Keratinocyte (primary cell): ENCODE data around the gene RFXANK. TPM values are rescaled to one million over a fixed set of nuclear protein-coding genes. Genes with fewer than 3 reads are reported as not detected.

ENCODE experiments used
- DNase-seq: peaks from one replicate; pipeline ENCODE4 v3.0.0-alpha.2; 2011; ENCODE audit warnings: low read depth, missing footprints, low spot score
- FAIRE-seq: peaks from 2 replicates; lab custom pipeline; 2011; peaks lifted over from hg19 to GRCh38; lab: Jason Lieb, UNC
- H2AFZ ChIP-seq: 2 replicates; pipeline ENCODE4 v1.6.0; 2012; ENCODE audit warnings: low read length, control low read depth, inconsistent platforms; ENCODE audit not compliant: control insufficient read depth
- H3K27ac ChIP-seq: 2 replicates; pipeline ENCODE4 v1.5.1; 2011; ENCODE audit warnings: low read length; ENCODE audit not compliant: control insufficient read depth, insufficient read depth
- H3K27me3 ChIP-seq: 3 replicates; pipeline ENCODE4 v1.6.0; 2011; ENCODE audit warnings: low read length; ENCODE audit not compliant: control insufficient read depth, insufficient read depth; ENCODE audit errors: extremely low read depth
- H3K36me3 ChIP-seq, 2 experiments: 2 replicates in 1 of 2; 3 replicates in 1 of 2; pipeline ENCODE4 v1.5.1; 2011; ENCODE audit warnings: low read length in 2 of 2, mild to moderate bottlenecking in 1 of 2; ENCODE audit not compliant: control insufficient read depth in 2 of 2, insufficient read depth in 2 of 2; ENCODE audit errors: extremely low read depth in 1 of 2
- H3K4me1 ChIP-seq: 3 replicates; pipeline ENCODE4 v1.5.1; 2011; ENCODE audit warnings: low read length; ENCODE audit not compliant: control insufficient read depth, insufficient read depth; ENCODE audit errors: extremely low read depth
- H3K4me2 ChIP-seq: 3 replicates; pipeline ENCODE4 v1.6.0; 2011; ENCODE audit warnings: low read depth, low read length; ENCODE audit not compliant: control insufficient read depth, insufficient read depth; ENCODE audit errors: extremely low read depth
- H3K4me3 ChIP-seq, 3 experiments: fragments of 200-600 bp in 1 of 3; sonication (generic) in 1 of 3; 2 replicates in 2 of 3; 3 replicates in 1 of 3; pipeline ENCODE4 v1.5.1; 2011 to 2016; ENCODE audit warnings: low read length in 3 of 3, mild to moderate bottlenecking in 3 of 3, control low read depth in 2 of 3, inconsistent platforms in 1 of 3, low read depth in 1 of 3, mixed read lengths in 1 of 3, mixed run types in 1 of 3, moderate library complexity in 1 of 3; ENCODE audit not compliant: control insufficient read depth in 2 of 3, insufficient read depth in 2 of 3; ENCODE audit errors: extremely low read depth in 1 of 3
- H3K79me2 ChIP-seq: 2 replicates; pipeline ENCODE4 v1.6.0; 2012; ENCODE audit warnings: low read length; ENCODE audit not compliant: control insufficient read depth, insufficient read depth
- H3K9ac ChIP-seq: 3 replicates; pipeline ENCODE4 v1.6.0; 2011; ENCODE audit warnings: low read length; ENCODE audit not compliant: control insufficient read depth, insufficient read depth; ENCODE audit errors: extremely low read depth
- H3K9me1 ChIP-seq: 3 replicates; pipeline ENCODE4 v1.6.0; 2011; ENCODE audit warnings: low read length; ENCODE audit not compliant: control insufficient read depth, insufficient read depth; ENCODE audit errors: extremely low read depth
- H3K9me3 ChIP-seq: 2 replicates; pipeline ENCODE4 v1.5.1; 2012; ENCODE audit warnings: low read depth, low read length; ENCODE audit not compliant: control insufficient read depth
- H4K20me1 ChIP-seq: 3 replicates; pipeline ENCODE4 v1.6.0; 2011; ENCODE audit warnings: low read length; ENCODE audit not compliant: control insufficient read depth, insufficient read depth; ENCODE audit errors: extremely low read depth
- EZH2 ChIP-seq: IDR thresholded peaks from one replicate; pipeline ENCODE4 v1.6.1; 2012; ENCODE audit warnings: inconsistent platforms, mild to moderate bottlenecking, low read length, moderate library complexity
- dilution Hi-C: fragments of 300-500 bp; cut with MboI; formaldehyde crosslinking; loops from one replicate; pipeline ENCODE4 v1.7.0; 2020; ENCODE audit warnings: low sequenced_read_pairs; ENCODE audit not compliant: extremely low pct_ligation_motif_present
- polyA plus RNA-seq, 5 experiments: library from polyadenylated mRNA; depleted of rRNA in 3 of 5; stranded (reverse) in 3 of 5; stranded (forward) in 1 of 5; unstranded in 1 of 5; fragments of >200 nt; gene quantifications; 1 replicate in 1 of 5; 2 replicates in 3 of 5; 3 replicates in 1 of 5; pipeline versions ENCODE4 v1.2.1 to v1.2.3, GENCODE V29; 2011 to 2012; ENCODE audit warnings: missing spikeins in 2 of 5, low read depth in 1 of 5, low replicate concordance in 1 of 5
- TF ChIP-seq, protein P1 (sequence below), 3 experiments: IDR thresholded peaks in 1 of 3; conservative IDR thresholded peaks in 1 of 3; optimal IDR thresholded peaks in 1 of 3; 2 replicates in 2 of 3; 3 replicates in 1 of 3; pipeline versions ENCODE3 to v1.5.1; 2011; ENCODE audit warnings: low read length in 3 of 3, mild to moderate bottlenecking in 3 of 3, moderate library complexity in 2 of 3, control low read depth in 1 of 3, inconsistent platforms in 1 of 3; ENCODE audit not compliant: insufficient read depth in 2 of 3; ENCODE audit errors: extremely low read depth in 1 of 3

The RFXANK gene
- polyA plus RNA-seq, 1 donor (not counting 4 experiments of a cell fraction or from before 2014, with no cell fraction given) = 49.0 TPM

- no peak overlapping the region for H3K9ac ChIP-seq
- no peaks in the 10 kb centered on the region for H3K9me3 ChIP-seq
- dilution Hi-C loops = no loop called here
- no peaks in the 10 kb centered on the region for H3K36me3 ChIP-seq
- H3K9me1 ChIP-seq = no peaks in the 10 kb centered on the region
- no peak for DNase-seq
- no peaks in the 10 kb centered on the region for H3K27me3 ChIP-seq
- TF ChIP-seq, protein P1, sequence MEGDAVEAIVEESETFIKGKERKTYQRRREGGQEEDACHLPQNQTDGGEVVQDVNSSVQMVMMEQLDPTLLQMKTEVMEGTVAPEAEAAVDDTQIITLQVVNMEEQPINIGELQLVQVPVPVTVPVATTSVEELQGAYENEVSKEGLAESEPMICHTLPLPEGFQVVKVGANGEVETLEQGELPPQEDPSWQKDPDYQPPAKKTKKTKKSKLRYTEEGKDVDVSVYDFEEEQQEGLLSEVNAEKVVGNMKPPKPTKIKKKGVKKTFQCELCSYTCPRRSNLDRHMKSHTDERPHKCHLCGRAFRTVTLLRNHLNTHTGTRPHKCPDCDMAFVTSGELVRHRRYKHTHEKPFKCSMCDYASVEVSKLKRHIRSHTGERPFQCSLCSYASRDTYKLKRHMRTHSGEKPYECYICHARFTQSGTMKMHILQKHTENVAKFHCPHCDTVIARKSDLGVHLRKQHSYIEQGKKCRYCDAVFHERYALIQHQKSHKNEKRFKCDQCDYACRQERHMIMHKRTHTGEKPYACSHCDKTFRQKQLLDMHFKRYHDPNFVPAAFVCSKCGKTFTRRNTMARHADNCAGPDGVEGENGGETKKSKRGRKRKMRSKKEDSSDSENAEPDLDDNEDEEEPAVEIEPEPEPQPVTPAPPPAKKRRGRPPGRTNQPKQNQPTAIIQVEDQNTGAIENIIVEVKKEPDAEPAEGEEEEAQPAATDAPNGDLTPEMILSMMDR (optimal IDR thresholded peaks at IDR 0.05 in 1 of 3, IDR thresholded peaks at IDR 0.05 in 1 of 3, conservative IDR thresholded peaks at IDR 0.05 in 1 of 3; ENCODE audit: extremely low read depth in 1 of 3, insufficient read depth in 2 of 3, low read length in 3 of 3) = no peak
- no peak for TF ChIP-seq EZH2
- no peaks in the 10 kb centered on the region for H3K79me2 ChIP-seq
- no peak overlapping the region for H2AFZ ChIP-seq
- H3K4me3 ChIP-seq = no peak overlapping the region
- no peak overlapping the region for H3K27ac ChIP-seq
- H4K20me1 ChIP-seq = no peaks in the 10 kb centered on the region
- H3K4me1 ChIP-seq = no peaks in the 10 kb centered on the region
- no peak for FAIRE-seq
- no peak overlapping the region for H3K4me2 ChIP-seq
These were observed 39.2 kb upstream of the RFXANK start for GRCh38 chr19:19152668-19153384.

GRCh38 chr19:19154768-19155494 is 37.1 kb upstream of the RFXANK start:
- Histone ChIP-seq H3K4me1 (no peaks in the 10 kb centered on the region), H4K20me1 (no peaks in the 10 kb centered on the region), H3K9me3 (no peaks in the 10 kb centered on the region), H3K79me2 (no peaks in the 10 kb centered on the region), H3K27me3 (no peaks in the 10 kb centered on the region), H3K9me1 (no peaks in the 10 kb centered on the region), H3K4me3 (no peak overlapping the region), H3K36me3 (no peaks in the 10 kb centered on the region), H3K4me2 (no peak overlapping the region), H2AFZ (no peak overlapping the region), H3K9ac (no peak overlapping the region), H3K27ac (no peak overlapping the region)
- dilution Hi-C loops = no loop called here
- TF ChIP-seq EZH2 = no peak
- TF ChIP-seq, protein P1 (optimal IDR thresholded peaks at IDR 0.05 in 1 of 3, IDR thresholded peaks at IDR 0.05 in 1 of 3, conservative IDR thresholded peaks at IDR 0.05 in 1 of 3; ENCODE audit: extremely low read depth in 1 of 3, insufficient read depth in 2 of 3, low read length in 3 of 3) = no peak
- no peak for FAIRE-seq
- no peak for DNase-seq
